Measurements from ENCODE around the gene ZNF679. TPM values are rescaled to one million over a fixed set of nuclear protein-coding genes. Genes with fewer than 3 reads are reported as not detected.
A peak's percentile ranks its signal among the peaks of the same experiment; 100 is the strongest.
"Not testable (repeated sequence)": the region's sequence is repeated elsewhere in the genome, so short reads cannot be mapped to it uniquely, and the experiment has no call there.

ZNF679 gene
- total RNA-seq, 1 donor from 2014 or later = not detected

DNA sequence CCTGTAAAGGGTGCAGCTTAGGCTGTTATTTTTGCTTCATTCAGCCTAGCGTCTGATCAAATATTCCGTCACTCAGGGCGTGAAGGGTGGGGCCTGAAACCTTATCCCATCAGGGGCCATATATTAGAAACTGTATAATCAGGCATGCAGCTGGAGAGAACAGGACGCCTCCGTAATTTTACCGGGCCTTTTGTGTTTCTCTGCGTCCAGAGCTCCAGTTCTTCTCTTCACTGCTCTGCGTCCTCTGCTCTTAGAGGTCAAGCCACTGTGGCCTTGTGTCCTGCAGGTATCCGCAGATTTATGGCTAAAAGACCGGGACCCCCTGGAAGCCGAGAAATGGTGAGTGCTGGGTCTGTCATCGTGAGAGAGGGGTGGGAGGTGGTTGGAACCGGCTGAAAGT, 21.4 kb upstream of the ZNF679 start, which contains the start of gene ZNF735:
Gene ZNF735 (plus strand): TSS at position 301 of the 400 bp plus-strand sequence. CDS start 0 bp downstream, at position 301.
- Mint-ChIP-seq H3K9me3 (ENCODE audit: unreplicated experiment) (peaks cover 12% of the 10 kb centered on the region), H3K27ac (ENCODE audit: unreplicated experiment) (peak within 1 kb of the TSS; percentile 78), H3K4me1 (ENCODE audit: low read depth, unreplicated experiment) (no peaks in the 10 kb centered on the region), H3K27me3 (ENCODE audit: unreplicated experiment) (peaks cover 2% of the 10 kb centered on the region), H3K4me3 (ENCODE audit: unreplicated experiment) (no peak within 1 kb of the TSS), H3K36me3 (ENCODE audit: unreplicated experiment) (no peaks in the 10 kb centered on the region)
- TF ChIP-seq CTCF (IDR thresholded peaks at IDR 0.05; ENCODE audit: partially characterized antibody, unreplicated experiment) = no peak
- no peak for DNase-seq

DNA sequence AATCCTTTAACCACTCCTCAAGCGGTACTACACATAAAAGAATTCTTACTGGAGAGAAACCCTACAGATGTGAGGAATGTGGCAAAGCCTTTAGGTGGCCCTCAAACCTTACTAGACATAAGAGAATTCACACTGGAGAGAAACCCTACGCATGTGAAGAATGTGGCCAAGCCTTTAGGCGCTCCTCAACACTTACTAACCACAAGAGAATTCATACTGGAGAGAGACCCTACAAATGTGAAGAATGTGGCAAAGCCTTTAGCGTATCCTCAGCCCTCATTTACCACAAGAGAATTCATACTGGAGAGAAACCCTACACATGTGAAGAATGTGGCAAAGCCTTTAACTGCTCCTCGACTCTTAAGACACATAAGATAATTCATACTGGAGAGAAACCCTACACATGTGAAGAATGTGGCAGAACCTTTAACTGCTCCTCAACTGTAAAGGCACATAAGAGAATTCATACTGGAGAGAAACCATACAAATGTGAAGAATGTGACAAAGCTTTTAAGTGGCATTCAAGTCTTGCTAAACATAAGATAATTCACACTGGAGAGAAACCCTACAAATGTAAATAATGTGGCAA, 8.5 kb upstream of the ZNF679 start:
- H3K27ac Mint-ChIP-seq (ENCODE audit: unreplicated experiment); H3K4me1 Mint-ChIP-seq (ENCODE audit: low read depth, unreplicated experiment); H3K4me3 Mint-ChIP-seq (ENCODE audit: unreplicated experiment); H3K9me3 Mint-ChIP-seq (ENCODE audit: unreplicated experiment); H3K27me3 Mint-ChIP-seq (ENCODE audit: unreplicated experiment); H3K36me3 Mint-ChIP-seq (ENCODE audit: unreplicated experiment); DNase-seq: not testable (repeated sequence)

DNA sequence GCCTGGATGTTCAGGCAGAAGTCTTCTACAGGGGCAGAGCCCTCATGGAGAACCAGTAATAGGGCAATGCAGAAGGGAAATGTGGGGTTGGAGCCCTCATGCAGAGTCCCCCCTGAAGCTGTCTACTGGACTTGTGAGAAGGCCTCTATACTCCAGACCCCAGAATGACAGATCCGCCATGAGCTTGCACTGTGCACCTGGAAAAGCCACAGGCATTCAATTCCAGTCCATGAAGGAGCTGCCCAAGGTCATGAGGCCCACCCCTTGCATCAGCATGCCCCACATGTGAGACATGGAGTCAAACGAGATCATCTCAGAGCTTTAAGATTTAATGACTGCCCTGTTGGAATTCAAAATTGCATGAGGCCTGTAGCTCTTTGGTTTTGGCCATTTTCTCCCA, 4.9 kb upstream of the ZNF679 start:
- Mint-ChIP-seq H3K27ac (ENCODE audit: unreplicated experiment) (no peak overlapping the region), H3K4me1 (ENCODE audit: low read depth, unreplicated experiment) (no peaks in the 10 kb centered on the region), H3K9me3 (ENCODE audit: unreplicated experiment) (peaks cover 21% of the 10 kb centered on the region), H3K27me3 (ENCODE audit: unreplicated experiment) (peaks cover 2% of the 10 kb centered on the region), H3K4me3 (ENCODE audit: unreplicated experiment) (no peak overlapping the region), H3K36me3 (ENCODE audit: unreplicated experiment) (no peaks in the 10 kb centered on the region)
- no peak for DNase-seq
- no peak for TF ChIP-seq CTCF (IDR thresholded peaks at IDR 0.05; ENCODE audit: partially characterized antibody, unreplicated experiment)

GRCh38 chr7:64266341-64266919, 38.2 kb downstream of the ZNF679 start:
- no peak for DNase-seq
- TF ChIP-seq CTCF (IDR thresholded peaks at IDR 0.05; ENCODE audit: partially characterized antibody, unreplicated experiment) = no peak
- H3K4me3 Mint-ChIP-seq (ENCODE audit: unreplicated experiment) = no peak overlapping the region
- peaks cover 8% of the 10 kb centered on the region for H3K9me3 Mint-ChIP-seq (ENCODE audit: unreplicated experiment)
- H3K27me3 Mint-ChIP-seq (ENCODE audit: unreplicated experiment) = no peaks in the 10 kb centered on the region
- H3K36me3 Mint-ChIP-seq (ENCODE audit: unreplicated experiment) = peaks cover 9% of the 10 kb centered on the region
- no peaks in the 10 kb centered on the region for H3K4me1 Mint-ChIP-seq (ENCODE audit: low read depth, unreplicated experiment)
- H3K27ac Mint-ChIP-seq (ENCODE audit: unreplicated experiment) = no peak overlapping the region

- H3K36me3 Mint-ChIP-seq (ENCODE audit: unreplicated experiment) = no peaks in the 10 kb centered on the region
- H3K9me3 Mint-ChIP-seq (ENCODE audit: unreplicated experiment) = peaks cover 1% of the 10 kb centered on the region
- no peaks in the 10 kb centered on the region for H3K4me1 Mint-ChIP-seq (ENCODE audit: low read depth, unreplicated experiment)
- no peak for DNase-seq
- no peak for TF ChIP-seq CTCF (IDR thresholded peaks at IDR 0.05; ENCODE audit: partially characterized antibody, unreplicated experiment)
- no peak overlapping the region for H3K4me3 Mint-ChIP-seq (ENCODE audit: unreplicated experiment)
- H3K27me3 Mint-ChIP-seq (ENCODE audit: unreplicated experiment) = no peaks in the 10 kb centered on the region
- no peak overlapping the region for H3K27ac Mint-ChIP-seq (ENCODE audit: unreplicated experiment)
Observed at GRCh38 chr7:64277630-64278029, 49.4 kb downstream of the ZNF679 start.

Data from glutamatergic neuron (in vitro differentiated cells).